ENCODE data around the gene MYOD1. TPM values are rescaled to one million over a fixed set of nuclear protein-coding genes. Genes with fewer than 3 reads are reported as not detected.

The MYOD1 gene
- total and polyA plus RNA-seq, 9 donors: not detected

DNA sequence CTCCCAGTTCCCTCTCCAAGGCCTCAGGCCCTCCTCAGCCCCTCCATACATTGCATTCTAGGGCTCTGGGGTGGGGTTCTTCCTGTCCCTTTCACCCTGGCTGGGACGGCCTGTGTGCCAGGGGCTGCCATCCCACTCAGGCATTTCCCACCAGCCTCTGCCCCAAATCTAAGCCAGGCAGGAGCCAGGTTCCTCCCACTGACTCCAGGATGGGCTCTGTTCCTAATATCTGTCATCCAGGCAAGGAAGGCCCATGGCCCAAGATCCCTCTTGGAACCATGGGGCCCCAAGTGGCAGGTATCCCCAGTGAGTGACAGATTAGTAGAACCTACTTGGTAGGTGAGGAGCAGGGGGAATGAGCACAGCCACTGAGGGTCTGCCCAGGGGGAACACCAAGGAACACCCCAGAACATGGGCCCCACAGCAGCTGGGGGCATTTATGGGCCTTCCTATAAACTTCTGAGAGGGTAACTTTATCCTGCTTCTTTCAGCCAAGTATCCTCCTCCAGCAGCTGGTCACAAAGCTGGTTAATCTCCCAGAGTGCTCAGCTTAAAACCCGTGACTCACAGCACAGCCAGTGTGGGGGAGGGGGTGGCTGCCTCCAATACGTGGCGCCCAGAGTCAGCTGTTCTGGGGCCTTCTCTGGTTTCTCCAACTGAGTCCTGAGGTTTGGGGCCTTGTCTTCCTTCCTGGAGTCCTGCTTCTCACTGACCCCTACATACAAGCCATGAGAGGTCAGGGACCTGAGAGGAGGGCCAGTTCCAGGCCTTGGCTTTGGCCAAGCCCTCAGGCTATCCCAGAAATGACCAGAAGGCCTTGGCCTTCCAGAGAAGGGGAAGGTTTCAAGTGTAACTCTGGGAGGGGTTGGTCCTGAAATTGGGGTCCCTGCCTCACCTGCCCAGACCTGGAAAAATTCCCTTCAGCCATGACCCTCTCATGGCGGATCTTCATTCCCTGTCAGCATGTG is 19.9 kb upstream of the MYOD1 start:
- no peaks in the 10 kb centered on the region for H3K4me1 ChIP-seq (ENCODE audit: insufficient read depth)
- H3K4me3 ChIP-seq: no peak overlapping the region
- 55 to 59% (median 57%) methylated on average over 5 of the region's 5 CpGs for WGBS, 3 donors
- DNase-seq: no peak
- H3K36me3 ChIP-seq: no peaks in the 10 kb centered on the region
- H3K27ac ChIP-seq: no peak overlapping the region
- H3K9me3 ChIP-seq: no peaks in the 10 kb centered on the region
- no peak for TF ChIP-seq EP300 (IDR thresholded peaks at IDR 0.05)
- no peak for TF ChIP-seq POLR2A (IDR thresholded peaks at IDR 0.05)
- TF ChIP-seq, protein P1, sequence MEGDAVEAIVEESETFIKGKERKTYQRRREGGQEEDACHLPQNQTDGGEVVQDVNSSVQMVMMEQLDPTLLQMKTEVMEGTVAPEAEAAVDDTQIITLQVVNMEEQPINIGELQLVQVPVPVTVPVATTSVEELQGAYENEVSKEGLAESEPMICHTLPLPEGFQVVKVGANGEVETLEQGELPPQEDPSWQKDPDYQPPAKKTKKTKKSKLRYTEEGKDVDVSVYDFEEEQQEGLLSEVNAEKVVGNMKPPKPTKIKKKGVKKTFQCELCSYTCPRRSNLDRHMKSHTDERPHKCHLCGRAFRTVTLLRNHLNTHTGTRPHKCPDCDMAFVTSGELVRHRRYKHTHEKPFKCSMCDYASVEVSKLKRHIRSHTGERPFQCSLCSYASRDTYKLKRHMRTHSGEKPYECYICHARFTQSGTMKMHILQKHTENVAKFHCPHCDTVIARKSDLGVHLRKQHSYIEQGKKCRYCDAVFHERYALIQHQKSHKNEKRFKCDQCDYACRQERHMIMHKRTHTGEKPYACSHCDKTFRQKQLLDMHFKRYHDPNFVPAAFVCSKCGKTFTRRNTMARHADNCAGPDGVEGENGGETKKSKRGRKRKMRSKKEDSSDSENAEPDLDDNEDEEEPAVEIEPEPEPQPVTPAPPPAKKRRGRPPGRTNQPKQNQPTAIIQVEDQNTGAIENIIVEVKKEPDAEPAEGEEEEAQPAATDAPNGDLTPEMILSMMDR (IDR thresholded peaks at IDR 0.05): no peak
- no peaks in the 10 kb centered on the region for H3K27me3 ChIP-seq
- intact Hi-C loops (cut with DNase I): no loop called here

DNA sequence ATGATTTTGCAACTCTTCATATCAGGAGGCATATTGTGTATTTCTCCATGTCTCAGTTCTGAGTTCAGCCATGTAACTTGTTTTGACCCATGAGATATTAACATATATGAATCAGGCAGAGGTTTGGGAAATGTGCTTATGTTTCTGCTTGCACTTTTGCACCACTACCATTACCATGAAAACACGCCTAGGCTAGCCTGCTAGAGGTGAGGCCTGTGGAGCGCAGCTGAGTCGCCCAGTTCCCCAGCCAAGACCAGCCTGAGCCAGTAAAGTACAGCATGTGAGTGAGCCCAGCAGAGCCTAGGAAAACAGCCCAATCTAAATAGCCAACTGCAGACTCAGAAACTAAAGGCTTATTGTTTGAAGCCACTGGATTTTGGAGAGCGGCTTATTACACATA is 18.4 kb upstream of the MYOD1 start:
- Histone ChIP-seq H3K36me3 (no peaks in the 10 kb centered on the region), H3K27ac (no peak overlapping the region), H3K27me3 (no peaks in the 10 kb centered on the region), H3K4me1 (ENCODE audit: insufficient read depth) (no peaks in the 10 kb centered on the region), H3K4me3 (no peak overlapping the region), H3K9me3 (no peaks in the 10 kb centered on the region)
- DNase-seq: no peak
- TF ChIP-seq POLR2A (IDR thresholded peaks at IDR 0.05): no peak
- TF ChIP-seq, protein P1 (IDR thresholded peaks at IDR 0.05): no peak
- no peak for TF ChIP-seq EP300 (IDR thresholded peaks at IDR 0.05)
- intact Hi-C loops (cut with DNase I): no loop called here
- 87 to 94% (median 90%) methylated on average over 4 of the region's 4 CpGs for WGBS, 3 donors

DNA sequence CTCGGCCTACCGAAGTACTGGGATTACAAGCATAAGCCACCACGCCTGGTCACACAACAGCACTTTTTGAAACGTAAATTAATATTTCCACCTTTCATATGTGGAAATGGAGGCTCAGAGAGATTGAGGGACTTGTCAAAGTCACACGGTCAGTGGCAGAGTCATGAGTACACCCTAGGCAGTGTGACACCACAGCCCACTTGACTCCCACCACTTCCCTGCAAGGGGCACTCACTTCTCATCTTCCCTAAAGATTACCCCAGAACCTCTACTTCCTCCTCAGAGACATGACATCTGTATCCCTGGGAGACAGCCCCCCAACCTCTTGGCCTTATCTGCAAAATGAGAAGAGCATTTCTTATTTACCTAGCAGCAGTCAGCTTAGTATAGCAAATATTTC is 16.5 kb upstream of the MYOD1 start:
- H3K9me3 ChIP-seq: no peaks in the 10 kb centered on the region
- intact Hi-C loops (cut with DNase I): no loop called here
- no peak for TF ChIP-seq EP300 (IDR thresholded peaks at IDR 0.05)
- TF ChIP-seq POLR2A (IDR thresholded peaks at IDR 0.05): no peak
- H3K36me3 ChIP-seq: no peaks in the 10 kb centered on the region
- no peak overlapping the region for H3K4me3 ChIP-seq
- H3K27ac ChIP-seq: no peak overlapping the region
- no peak for DNase-seq
- H3K27me3 ChIP-seq: no peaks in the 10 kb centered on the region
- 58 to 72% (median 64%) methylated on average over 5 of the region's 5 CpGs for WGBS, 3 donors
- no peaks in the 10 kb centered on the region for H3K4me1 ChIP-seq (ENCODE audit: insufficient read depth)

DNA sequence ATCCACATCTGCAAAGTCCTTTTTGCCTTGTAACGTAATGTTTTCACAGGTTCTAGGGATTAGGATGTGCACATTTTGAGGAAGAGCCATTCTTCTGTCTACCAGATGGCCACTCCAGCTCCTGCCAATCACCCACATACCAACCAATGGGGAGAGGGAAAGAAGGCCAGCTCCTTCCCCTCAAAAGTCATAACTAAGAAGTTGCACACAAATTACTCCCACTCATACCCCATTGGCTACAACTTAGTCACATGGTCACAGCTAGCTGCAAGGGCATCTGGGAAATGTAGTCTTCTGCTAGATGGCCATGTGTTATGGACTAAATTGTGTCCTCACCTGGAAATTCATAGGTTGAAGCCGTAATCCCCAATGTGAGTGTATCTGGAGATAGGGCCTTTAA is 15.4 kb upstream of the MYOD1 start:
- Histone ChIP-seq H3K36me3 (no peaks in the 10 kb centered on the region), H3K4me3 (no peak overlapping the region), H3K4me1 (ENCODE audit: insufficient read depth) (no peaks in the 10 kb centered on the region), H3K27me3 (no peaks in the 10 kb centered on the region), H3K27ac (no peak overlapping the region), H3K9me3 (no peaks in the 10 kb centered on the region)
- no peak for DNase-seq
- TF ChIP-seq, protein P1 (IDR thresholded peaks at IDR 0.05): no peak
- no peak for TF ChIP-seq EP300 (IDR thresholded peaks at IDR 0.05)
- no peak for TF ChIP-seq POLR2A (IDR thresholded peaks at IDR 0.05)
- intact Hi-C loops (cut with DNase I): no loop called here
- 88 to 94% (median 94%) methylated on average over 2 of the region's 2 CpGs for WGBS, 3 donors

DNA sequence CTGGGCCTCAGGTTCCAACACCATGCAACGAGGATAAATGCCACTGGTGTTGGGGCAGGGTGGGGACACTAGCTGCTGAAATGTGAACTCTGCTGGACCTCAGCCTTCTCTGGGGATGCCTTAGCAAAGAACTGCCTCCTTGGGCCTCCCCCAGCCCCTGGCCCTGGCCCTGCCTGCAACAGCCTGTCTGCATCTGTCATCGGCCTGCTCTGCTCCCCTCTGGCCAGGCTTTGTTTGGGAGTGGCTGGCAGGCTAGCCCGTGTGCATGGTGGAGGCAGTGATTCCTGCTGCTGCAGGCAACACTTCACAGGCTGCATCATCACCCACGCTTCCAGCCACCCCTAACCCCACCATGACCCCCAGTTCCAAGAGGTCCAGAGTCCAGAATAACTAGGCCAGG is 11.5 kb upstream of the MYOD1 start:
- Histone ChIP-seq H3K36me3 (no peaks in the 10 kb centered on the region), H3K4me3 (no peak overlapping the region), H3K27me3 (no peaks in the 10 kb centered on the region), H3K27ac (no peak overlapping the region), H3K4me1 (ENCODE audit: insufficient read depth) (no peaks in the 10 kb centered on the region), H3K9me3 (no peaks in the 10 kb centered on the region)
- 43 to 61% (median 48%) methylated on average over 4 of the region's 4 CpGs for WGBS, 3 donors
- no peak for DNase-seq
- TF ChIP-seq, protein P1 (IDR thresholded peaks at IDR 0.05): no peak
- no peak for TF ChIP-seq POLR2A (IDR thresholded peaks at IDR 0.05)
- no peak for TF ChIP-seq EP300 (IDR thresholded peaks at IDR 0.05)
- intact Hi-C loops (cut with DNase I): no loop called here

Measured in ovary (tissue), 9 donors.